Suppressor macrophage treated with lipopolysaccharide for 4 hours (primary cell): ENCODE data around the gene EIF2S3B.
"Not testable (repeated sequence)": the region's sequence is repeated elsewhere in the genome, so short reads cannot be mapped to it uniquely, and the experiment has no call there.

Experiments
- DNase-seq: peaks from one replicate; pipeline ENCODE4 v3.0.0-alpha.2; 2020

EIF2S3B gene

DNA sequence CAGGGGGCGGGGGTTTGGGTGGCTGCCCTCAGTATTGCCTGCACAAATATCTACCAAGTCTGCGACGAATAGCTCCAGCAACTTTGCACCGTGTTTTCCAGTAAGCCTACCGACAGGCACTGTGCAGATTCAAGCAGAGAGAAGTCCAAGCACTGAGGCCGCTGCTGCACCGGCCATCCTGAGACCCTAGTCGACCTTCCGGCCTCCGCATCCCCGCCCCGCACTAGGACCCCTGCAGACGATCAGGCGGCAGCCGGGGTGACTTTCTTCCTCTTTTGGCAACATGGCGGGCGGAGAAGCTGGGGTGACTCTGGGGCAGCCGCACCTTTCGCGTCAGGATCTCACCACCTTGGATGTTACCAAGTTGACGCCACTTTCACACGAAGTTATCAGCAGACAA lies at the start of gene EIF2S3B:
TSS of gene EIF2S3B (plus strand) at position 271 of the 400 bp plus-strand sequence. CDS start at position 284, 13 bp downstream.
- DNase-seq, result no peak

DNA sequence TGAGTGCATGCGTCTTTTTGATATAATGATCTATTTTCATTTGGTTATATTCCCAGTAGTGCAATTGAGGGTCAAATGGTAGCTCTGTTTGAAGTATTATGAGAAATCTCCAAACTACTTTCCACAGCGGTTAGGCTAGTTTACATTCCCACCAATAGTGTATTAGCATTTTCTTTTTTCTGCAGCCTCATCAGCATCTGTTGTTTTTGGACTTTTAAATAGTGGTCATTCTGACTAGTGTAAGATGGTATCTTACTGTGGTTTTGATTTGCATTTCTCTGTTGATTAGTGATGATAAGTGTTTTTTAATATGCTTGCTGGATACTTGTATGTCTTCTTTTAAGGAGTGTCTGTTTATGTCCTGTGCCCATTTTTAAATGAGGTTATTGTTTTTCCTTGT lies 48.8 kb upstream of the EIF2S3B start:
- DNase-seq, result no peak

DNA sequence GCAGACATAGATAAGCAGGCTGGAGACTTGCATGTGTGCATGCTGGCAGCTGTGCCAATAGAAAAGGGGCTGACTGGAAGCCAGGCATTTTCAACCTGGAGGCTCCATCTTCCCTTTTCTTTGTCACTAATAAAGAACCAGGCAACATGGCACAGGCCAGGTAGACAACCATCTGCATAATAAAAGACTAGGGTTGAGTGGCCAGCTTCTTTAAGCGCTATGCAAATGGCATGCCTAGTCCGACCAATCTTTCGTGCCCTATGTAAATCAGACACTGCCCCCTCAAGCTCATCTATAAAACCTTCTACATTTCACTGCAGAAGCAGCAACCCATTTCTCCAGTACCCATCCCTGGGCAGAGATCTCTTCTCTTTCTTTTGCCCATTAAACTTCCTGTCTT lies 47.9 kb upstream of the EIF2S3B start:
- no peak for DNase-seq

DNA sequence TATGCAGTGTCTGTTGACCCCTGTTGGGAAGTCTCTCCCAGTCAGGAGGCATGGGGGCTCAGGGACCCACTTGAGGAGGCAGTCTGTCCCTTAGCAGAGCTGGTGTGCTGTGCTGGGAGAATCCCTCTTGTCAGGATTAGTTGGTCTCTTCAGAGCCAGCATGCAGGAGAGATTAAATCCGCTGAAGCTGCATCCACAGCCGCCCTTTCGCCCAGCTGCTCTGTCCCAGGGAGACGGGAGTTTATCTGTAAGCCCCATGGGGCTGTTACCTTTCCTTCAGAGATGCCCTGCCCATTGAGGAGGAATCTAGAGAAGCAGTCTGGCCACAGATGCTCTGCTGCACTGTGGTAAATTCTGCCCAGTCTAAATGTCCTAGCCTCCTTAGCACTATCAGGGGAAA lies 39.4 kb upstream of the EIF2S3B start:
- DNase-seq, result no peak

DNA sequence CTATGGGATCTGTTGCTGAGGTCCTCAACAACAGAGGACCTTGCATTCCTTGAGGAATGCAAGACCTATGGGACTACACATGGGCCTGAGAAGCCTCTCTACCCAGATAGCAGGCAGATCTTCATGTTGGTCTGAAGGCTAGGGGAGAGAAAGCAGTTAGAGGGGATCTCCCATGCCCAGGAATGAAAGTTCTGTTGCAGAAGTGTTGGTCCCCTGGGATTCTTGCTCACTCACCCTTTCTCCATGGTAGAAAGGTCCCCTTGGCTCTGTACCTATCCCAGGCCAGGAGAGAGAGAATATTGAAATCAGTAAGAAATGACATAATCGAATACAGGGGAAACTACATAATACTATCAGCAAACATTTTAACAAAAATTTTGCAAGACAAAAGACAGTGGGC lies 36.0 kb upstream of the EIF2S3B start:
- no peak for DNase-seq

DNA sequence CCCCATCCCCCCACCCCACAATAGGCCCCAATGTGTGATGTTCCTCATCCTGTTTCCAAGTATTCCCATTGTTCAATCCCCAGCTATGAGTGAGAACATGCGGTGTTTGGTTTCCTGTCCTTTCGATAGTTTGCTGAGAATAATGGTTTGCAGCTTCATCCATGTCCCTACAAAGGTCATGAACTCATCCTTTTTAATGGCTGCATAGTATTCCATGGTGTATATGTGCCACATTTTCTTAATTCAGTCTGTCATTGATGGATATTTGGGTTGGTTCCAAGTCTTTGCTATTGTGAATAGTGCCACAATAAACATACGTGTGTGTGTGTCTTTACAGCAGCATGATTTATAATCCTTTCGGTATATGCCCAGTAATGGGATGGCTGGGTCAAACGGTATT lies 32.9 kb upstream of the EIF2S3B start:
- DNase-seq, result not testable (repeated sequence)

DNA sequence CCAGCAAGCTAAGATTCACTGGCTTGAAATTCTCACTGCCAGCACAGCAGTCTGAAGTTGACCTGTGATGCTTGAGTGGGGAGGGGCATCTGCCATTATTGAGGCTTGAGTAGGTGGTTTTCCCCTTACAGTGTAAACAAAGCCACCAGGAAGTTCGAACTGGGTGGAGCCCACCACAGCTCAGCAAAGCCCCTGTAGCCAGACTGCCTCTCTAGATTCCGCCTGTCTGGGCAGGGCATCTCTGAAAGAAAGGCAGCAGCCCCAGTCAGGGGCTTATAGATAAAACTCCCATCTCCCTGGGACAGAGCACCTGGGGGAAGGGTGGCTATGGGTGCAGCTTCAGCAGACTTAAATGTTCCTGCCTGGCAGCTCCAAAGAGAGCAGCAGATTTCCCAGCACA lies 23.8 kb upstream of the EIF2S3B start:
- not testable (repeated sequence) for DNase-seq

DNA sequence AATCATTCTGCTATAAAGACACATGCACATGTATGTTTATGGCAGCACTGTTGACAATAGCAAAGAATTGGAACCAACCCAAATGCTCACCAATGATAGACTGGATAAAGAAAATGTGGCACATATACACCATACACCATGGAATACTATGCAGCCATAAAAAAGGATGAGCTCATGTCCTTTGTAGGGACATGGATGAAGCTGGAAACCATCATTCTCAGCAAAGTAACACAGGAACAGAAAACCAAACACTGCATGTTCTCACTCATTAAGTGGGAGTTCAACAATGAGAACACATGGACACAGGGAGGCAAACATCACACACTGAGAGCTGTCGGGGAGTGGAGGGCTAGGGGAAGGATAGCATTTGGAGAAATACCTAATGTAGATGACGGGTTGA lies 18.4 kb upstream of the EIF2S3B start:
- not testable (repeated sequence) for DNase-seq

DNA sequence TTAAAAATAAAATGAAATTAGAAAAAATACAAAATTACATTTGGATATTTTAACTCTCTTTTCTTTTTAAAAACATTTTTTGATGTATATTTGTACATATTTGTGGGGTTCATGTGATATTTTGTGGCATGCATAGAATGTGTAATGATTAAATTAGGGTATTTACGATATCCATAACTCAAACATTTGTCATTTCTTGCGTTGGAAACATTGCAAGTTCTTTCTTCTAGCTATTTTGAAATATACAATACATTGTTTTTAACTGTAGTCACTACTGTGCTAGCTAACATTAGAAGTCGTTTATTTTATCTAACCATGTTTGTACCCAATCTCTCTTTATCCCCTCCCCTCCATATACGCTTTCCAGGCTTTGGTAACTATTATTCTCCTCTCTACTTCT lies 13.9 kb upstream of the EIF2S3B start:
- DNase-seq, result no peak

DNA sequence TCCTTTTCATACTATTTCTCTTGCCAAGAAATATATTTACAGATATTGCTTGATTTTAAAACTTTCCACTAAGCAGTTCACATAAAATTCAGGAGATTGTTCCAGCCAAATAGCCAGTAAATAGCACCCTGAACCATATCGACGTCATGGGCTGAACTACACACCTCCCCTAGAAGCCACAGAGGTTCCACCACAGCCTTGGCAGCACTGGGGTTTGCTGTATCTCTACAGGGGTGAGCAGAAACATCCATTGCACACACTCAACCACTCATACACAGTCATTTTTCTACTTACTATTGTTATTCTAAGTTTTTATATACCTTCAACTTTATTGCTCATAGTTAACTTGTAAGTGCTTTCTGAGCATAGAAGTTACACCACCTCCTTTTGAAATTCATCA lies 8.1 kb upstream of the EIF2S3B start:
- no peak for DNase-seq

DNA sequence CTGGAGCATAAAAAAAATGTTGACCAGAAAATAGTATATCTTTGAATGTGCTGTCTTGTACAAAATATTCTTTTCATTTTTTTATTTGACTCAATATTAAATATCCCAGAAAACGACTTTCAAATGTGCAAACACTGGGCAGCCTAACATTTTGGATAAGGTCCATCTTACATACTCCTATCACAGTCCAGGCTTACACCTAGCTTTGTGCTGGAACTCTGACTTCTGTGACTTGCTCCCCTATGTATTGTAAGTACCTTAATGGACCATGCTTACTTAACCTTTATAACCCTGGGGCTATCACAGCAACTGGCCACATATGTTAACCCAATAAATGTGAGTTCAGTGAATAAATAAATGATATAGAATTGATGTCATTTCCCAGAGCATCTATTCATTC lies 7.6 kb upstream of the EIF2S3B start:
- DNase-seq, result no peak

DNA sequence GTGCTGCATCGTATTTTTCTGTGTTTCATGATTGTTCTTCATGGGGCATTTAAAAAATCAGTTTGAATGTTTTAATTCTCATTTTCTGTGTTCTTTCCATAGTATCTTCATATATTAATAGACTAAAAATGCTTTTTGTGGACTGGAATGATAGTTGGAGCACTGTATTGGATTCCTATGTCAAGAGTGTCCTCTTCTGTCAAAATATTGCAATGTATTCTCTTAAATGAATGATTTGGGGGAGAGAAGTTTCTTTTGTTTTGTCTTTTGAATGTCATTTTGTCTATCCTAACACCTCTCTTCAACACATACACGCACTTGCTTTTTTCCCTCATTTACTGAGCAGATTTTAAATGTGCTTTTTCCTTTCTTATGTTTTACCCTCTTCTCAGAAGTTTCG lies 4.7 kb upstream of the EIF2S3B start:
- no peak for DNase-seq

DNA sequence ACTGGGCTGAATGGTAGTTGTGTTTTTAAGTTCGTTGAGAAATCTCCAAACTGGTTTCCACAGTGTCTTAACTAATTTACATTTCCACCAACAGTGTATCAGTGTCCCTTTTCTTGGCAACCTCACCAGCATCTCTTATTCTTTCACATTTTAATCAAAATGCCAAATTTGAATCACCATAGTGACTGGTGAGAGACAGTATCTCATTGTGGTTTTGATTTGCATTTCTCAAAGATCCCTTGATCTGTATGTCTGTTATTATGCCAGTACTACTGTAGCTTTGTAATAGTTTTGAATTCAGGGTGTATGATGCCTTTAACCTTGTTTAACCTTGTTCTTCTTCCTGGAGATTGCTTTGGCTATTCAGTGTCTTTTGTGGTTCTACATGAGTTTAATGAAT lies 2.2 kb upstream of the EIF2S3B start:
- DNase-seq, result no peak

DNA sequence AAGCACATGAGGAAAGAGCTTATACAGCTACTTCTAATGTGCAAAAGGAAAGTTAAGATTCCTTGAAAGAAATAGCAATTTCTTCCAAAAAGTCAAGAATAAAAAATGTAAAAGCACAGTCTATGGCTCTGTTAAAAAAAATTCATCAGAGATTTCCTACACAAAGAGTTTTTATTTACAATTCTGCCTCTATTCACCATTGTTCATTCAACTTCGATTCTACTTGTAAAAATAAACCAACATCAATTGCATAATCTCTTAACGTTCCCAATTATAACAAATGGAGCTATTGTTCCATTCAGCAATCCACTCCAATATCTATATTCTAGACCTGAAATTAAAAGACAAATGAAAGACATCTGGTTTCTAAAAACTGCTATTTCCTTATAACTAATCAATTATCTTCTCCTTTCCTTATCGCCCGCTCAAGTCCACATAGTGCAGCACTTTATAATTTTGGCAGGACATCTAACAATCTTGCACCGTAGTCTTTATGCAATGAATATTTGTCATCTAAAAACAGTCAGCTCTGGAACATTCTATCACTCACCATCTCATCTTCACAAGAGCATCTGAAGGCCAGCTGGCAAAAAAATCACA lies 6.2 kb downstream of the EIF2S3B start:
- DNase-seq, result no peak

DNA sequence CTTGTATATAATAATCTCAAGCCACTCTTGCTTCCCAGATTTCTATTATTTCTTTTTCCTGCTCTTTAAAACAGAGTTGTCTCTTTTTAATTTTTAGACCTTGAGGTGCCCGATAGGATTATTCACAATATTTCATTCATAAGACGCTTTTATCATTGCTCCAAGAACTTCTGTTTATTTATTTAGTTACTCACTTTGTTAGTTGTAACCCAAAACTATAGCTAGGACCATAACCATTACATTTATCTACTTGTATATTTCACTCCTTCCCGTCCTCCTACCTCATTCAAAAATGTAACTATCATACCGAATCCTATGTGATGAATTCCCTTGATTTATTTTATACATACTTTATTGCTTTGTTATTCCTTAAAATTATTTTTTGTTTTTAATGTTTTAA lies 7.1 kb downstream of the EIF2S3B start:
- no peak for DNase-seq

DNA sequence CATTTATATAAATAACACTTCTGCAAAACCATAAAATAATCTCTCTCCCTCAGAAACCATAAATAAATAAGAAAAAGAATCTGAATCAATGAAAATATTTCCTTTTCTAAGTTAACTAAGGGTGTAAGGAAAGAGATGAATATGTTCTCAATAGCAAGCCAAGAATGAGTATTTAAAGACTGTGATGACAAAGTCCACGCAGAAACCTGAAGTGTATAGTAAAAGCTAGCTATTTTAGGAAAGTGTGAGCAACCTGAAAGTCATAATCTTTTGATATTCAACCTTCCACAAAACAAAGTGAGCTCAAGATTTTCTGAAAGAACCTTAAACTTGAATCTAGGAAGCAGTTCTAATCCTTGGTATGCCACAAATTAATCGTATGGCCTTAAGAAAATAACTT lies 15.9 kb downstream of the EIF2S3B start:
- no peak for DNase-seq

DNA sequence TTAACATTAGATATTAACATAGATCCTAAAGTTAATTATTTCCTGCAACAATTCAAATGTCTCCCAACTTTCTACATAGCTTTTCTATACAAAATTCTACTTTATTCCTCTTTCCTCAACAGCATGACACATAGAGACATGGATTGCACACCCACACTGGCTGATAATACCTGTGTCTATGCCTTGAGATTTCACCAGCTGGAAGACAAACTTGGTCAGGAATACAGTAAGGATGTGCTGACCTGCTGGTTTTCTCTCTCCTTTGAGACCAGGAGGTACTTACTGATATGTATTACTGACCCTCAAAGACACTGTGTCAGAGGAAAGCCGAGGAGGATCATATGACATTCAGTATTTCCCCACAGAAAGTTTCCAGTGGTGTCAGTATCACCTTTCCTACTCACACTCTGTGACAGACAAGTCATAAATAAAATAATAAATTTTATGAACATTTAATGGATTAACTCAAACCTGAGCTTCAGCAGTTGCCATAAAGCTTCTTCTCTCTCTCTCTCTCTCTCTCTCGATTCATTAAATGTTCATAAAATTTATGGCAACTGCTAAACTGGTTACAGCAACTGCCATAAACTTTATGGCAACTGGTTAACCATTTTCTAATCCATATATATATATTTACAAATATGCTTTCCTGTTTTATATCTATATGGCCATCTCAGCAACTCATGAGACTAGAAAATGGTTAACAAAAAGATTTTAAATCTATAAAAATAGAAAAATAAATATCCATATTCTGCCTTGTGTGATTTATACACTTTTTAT lies 22.7 kb downstream of the EIF2S3B start:
- DNase-seq, result no peak

DNA sequence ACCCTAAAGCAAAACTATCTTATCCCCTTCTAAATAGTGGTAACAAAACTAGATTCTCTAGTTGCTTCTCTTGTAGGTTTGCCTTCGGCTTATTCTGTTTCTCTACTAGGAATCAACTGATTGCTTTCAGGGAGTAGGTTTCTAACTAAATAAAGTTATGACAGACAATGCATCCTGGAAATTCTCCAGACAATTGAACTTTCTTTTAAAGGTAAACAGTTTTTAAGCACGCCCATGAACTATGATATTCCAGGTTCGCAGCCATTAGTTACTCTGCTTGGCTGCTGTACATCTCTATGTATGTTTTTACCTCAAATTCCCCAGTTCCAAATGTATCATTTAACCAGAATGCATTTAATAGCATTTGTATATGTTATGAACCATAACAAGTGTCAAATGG lies 23.9 kb downstream of the EIF2S3B start:
- no peak for DNase-seq

DNA sequence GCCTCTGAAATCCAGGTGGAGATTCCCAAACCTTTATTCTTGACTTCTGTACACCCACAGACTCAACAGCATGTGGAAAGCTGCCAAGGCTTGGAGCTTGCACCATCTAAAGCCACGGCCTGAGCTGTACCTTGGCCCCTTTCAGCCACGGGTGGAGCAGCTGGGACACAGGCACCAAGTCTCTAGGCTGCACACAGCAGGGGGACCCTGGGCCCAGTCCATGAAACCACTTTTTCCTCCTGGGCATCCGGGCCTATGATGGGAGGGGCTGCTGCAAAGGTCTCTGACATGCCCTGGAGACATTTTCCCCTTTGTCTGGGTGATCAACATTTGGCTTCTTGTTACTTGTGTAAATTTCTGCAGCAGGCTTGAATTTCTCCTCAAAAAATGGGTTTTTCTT lies 32.0 kb downstream of the EIF2S3B start:
- DNase-seq, result no peak

DNA sequence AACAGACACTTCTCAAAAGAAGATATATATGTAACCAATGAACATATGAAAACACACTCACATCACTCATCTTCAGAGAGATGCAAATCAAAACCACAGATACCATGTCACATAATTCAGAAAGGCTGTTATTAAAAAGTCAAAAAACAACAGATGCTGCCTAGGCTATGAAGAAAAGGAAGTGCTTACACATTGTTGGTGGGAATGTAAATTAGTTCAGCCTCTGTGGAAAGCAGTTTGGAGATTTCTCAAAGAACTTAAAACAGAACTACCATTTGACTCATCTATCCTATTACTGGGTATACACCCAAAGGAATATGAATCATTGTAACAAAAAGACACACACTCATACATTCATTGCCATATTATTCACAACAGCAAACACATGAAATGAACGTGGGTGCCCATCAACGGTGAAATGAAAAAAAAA lies 35.1 kb downstream of the EIF2S3B start:
- DNase-seq, result peak; percentile 61

DNA sequence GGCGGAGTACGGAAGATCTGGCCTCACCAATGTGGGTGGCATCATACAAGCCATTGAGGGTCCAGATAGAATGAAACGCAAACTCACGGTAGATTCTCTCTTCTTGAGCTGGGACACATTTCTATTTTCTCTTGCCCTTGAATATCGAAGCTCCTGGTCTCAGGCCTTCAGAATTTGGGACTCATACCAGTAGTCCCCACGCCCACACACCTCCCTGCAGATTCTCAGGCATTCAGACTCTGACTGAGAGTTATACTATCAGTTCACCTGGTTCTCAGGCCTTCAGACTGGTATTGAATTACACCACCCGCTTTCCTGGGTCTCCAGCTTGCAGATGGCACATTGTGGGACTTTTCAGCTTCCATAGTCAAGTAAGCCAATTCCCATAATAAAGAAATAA lies 37.8 kb downstream of the EIF2S3B start:
- DNase-seq, result no peak

DNA sequence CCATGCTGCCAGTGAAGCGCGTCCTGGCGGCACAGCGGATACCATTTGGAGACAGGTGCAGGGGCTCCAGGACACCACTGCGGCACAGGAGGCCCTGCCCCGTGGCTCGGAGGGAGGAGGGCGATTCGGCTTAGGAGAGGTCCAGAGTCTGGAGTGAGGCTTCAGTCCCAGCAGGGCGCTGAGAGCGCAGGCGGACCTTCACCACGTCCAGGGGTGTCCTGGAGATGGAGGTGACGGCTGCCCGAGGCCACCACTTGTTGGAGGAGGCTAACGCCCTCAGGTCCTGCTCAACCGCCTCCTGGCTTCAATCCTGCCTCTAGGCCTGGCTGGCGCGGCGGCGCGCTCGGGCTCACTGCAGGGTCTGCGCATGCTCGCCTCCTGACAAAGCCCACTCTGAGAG lies 45.7 kb downstream of the EIF2S3B start:
- DNase-seq, result no peak

DNA sequence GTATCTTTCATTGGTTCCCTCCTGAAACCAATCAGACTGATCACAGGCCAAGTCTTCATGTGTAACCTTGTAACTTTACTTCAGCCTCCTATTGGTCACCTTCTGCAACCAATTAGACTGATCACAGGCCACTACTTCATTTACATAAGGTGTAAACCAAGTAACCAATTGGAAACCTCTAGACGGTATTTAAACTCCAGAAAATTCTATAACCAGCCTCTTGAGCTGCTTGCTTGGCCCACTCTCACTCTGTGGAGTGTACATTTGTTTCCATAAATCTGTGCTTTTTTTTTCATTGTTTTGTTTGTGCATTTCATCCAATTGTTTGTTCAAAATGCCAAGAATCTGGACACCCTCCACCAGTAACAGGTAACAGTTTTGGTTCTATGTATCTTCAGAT lies 47.5 kb downstream of the EIF2S3B start:
- no peak for DNase-seq

DNA sequence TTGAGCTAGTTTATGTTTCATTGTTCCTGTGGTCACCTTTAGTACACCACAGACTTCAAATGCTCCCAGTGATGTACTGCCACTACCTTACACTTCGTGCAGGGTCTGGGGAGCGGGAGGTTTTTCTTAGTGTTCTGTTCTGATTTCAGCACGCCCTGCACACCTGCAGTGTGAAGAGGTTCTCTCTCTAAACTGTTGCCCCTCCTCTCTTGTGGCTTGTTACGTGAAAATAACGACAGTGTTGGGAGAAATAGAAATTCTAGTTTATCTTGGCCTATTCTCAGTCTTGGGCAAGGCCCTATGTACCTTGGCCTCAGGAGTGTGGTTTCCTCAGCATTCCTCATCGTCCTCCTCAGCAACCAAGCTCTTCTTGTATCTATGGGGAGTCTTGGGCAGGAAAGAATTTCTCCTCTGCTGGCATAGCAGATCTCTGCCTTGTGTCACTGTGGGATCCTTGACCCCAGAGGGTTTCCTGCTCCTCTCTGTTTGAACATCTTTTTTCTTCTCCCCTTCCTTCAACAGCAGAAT lies 48.6 kb downstream of the EIF2S3B start:
- no peak for DNase-seq
